Stomach smooth muscle (tissue), 2 donors: ENCODE results near the gene PSAP.
A peak's percentile ranks its signal among the peaks of the same experiment; 100 is the strongest.

Experiments used
- H3K27ac ChIP-seq: one replicate; pipeline ENCODE4 v1.7.0; 2013; ENCODE audit warnings: mild to moderate bottlenecking, low read length, inconsistent platforms
- H3K27me3 ChIP-seq, 2 donors: one replicate each; pipeline ENCODE4 v1.7.0; 2013; ENCODE audit warnings: low read length in 2 of 2; ENCODE audit not compliant: insufficient read depth in 2 of 2, control insufficient read depth in 1 of 2
- H3K36me3 ChIP-seq, 2 donors: one replicate each; pipeline ENCODE4 v1.7.0; 2013; ENCODE audit warnings: low read length in 2 of 2; ENCODE audit not compliant: control insufficient read depth in 2 of 2, insufficient read depth in 2 of 2
- H3K4me1 ChIP-seq: one replicate; pipeline ENCODE4 v1.7.0; 2013; ENCODE audit warnings: low read length; ENCODE audit not compliant: control insufficient read depth, insufficient read depth
- H3K4me3 ChIP-seq, 2 donors: one replicate each; pipeline ENCODE4 v1.7.0; 2013; ENCODE audit warnings: low read length in 2 of 2
- H3K9ac ChIP-seq, 2 donors: one replicate each; pipeline ENCODE4 v1.7.0; 2013; ENCODE audit warnings: low read length in 2 of 2, mild to moderate bottlenecking in 1 of 2
- H3K9me3 ChIP-seq, 2 donors: one replicate each; pipeline ENCODE4 v1.7.0; 2013; ENCODE audit warnings: low read length in 2 of 2; ENCODE audit not compliant: control insufficient read depth in 2 of 2
- donor health status: healthy.
- donor health status: Pancreatic carcinoma.

Gene PSAP

DNA sequence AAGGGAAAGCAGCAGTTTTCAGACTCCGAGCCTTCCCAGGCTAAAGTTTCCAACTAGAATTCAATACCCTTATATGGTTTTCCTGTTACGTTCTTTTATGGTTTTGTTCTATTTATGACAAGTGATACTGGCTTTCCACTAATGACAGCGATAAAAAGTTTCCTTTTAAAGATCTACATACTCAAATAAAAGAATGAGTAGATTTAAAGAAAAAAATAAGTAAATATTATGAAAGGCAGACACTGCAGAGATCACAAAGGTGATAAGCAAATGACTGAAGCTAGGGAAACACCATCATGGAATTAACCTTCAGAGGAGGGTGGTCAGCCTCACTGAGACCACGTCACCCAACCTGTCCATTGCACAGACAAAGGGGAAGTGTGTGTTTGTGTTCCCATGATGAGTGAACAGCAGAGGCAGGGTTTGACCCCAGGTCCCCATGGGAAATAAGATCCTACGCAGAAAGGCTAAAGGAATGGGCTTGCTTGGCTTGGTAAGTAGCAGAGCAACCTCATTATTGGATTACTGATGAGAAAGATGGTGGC, 81.7 kb downstream of the PSAP start:
- peaks cover 84% of the 10 kb centered on the region for H3K4me1 ChIP-seq
- peak overlapping the region; percentile 88 for H3K27ac ChIP-seq
- no peaks in the 10 kb centered on the region for H3K36me3 ChIP-seq
- no peaks in the 10 kb centered on the region for H3K27me3 ChIP-seq
- H3K4me3 ChIP-seq = peak overlapping the region in 1 of 2 donors; percentile 93
- no peak overlapping the region for H3K9ac ChIP-seq
- no peaks in the 10 kb centered on the region for H3K9me3 ChIP-seq

DNA sequence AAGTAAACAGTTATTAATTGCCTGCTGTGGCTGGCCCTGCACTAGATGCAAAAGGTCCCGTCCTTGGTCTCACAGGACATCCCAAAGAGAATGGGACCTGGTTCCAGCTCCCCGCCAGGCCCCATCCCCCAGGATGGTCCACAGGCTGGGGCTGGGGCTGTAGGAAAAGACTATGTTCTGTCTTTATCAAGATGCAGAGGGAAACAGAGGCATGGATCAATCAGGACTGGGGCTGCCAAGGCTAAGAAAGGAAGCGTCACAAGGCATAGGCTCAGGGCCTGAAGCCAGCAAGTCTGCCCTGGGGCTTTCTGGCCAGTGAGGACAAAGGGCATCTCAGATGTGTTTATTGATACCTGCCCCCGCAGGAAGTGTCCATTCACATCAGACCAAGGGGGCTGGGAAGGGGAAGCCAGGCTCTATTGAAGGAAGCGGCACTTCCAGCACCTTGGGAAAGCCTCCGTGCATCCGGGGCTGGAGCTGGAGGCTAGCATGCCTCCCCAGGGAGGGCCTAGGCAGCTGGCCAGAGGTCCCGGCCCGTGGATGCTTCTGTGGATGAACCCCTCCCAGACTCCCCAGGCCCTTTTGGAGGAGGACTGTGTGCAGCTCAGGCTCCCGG, 83.5 kb downstream of the PSAP start:
- Histone ChIP-seq H3K4me1 (peaks cover 82% of the 10 kb centered on the region), H3K36me3 (peaks cover 2 to 3% of the 10 kb centered on the region in 2 donors), H3K27ac (peak overlapping the region; percentile 64), H3K9me3 (no peaks in the 10 kb centered on the region), H3K27me3 (no peaks in the 10 kb centered on the region), H3K9ac (peak overlapping the region in 1 of 2 donors; percentile 17), H3K4me3 (peak overlapping the region in 1 of 2 donors; percentile 29)

DNA sequence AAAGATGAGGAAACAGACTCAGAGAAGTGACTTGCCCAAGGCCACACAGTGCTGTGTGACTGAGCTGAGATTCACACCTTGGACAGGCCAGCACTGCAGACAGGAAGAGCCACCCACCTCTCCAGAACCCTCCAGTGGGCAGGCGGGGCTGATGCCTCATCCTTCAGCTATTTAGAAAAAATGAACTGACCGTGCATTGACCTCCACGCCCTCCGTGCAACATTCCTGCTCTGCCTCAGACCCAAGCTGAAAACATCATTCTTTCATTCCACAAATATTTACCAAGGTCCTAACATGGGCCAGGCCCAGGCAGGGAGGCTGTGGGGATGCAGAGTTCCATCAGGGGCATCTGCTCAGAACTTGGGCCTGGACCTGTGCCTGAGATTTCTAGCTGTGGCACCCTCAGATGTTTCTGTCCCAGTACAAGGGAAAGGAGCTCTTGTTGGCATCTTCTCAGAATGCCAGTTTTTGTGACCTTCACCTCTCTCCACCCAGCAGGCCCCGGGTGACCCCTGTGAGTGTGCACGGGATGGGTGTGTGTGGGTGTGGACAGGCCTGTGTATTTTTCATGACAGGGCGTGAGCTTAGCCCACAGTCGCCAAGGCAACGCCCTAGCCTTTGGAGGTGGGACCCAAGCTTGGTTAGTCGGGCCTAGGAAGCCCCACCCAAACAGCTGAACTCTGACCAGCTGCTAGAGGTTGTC, 84.2 kb downstream of the PSAP start:
- Histone ChIP-seq H3K4me1 (peaks cover 82% of the 10 kb centered on the region), H3K9ac (peak overlapping the region in 1 of 2 donors; percentile 17), H3K27me3 (no peaks in the 10 kb centered on the region), H3K27ac (peak overlapping the region; percentile 64), H3K4me3 (peak overlapping the region in 1 of 2 donors; percentile 29), H3K36me3 (peaks cover 3 to 4% of the 10 kb centered on the region in 2 donors), H3K9me3 (no peaks in the 10 kb centered on the region)
